Sigmoid colon (tissue), 7 donors: ENCODE measurements around the gene KCNK6. TPM values are rescaled to one million over a fixed set of nuclear protein-coding genes. Genes with fewer than 3 reads are reported as not detected.

ENCODE experiments used
- DNase-seq: peaks from one replicate; pipeline ENCODE4 v3.0.0-alpha.2; 2019
- H3K27ac ChIP-seq, 4 donors: fragments of 200-600 bp; sonication (generic); one replicate each; pipeline ENCODE4 v1.5.1; 2016 to 2019; ENCODE audit warnings: mild to moderate bottlenecking in 1 of 4
- H3K27me3 ChIP-seq, 3 donors: fragments of 200-600 bp; sonication (generic); one replicate each; pipeline ENCODE4 v1.5.1; 2019; ENCODE audit warnings: mild to moderate bottlenecking in 1 of 3
- H3K36me3 ChIP-seq, 4 donors: fragments of 200-600 bp; sonication (generic); one replicate each; pipeline ENCODE4 v1.5.1; 2016 to 2019
- H3K4me1 ChIP-seq, 4 donors: fragments of 200-600 bp; sonication (generic); one replicate each; pipeline ENCODE4 v1.5.1; 2017 to 2019
- H3K4me3 ChIP-seq, 4 donors: fragments of 200-600 bp; sonication (generic); one replicate each; pipeline ENCODE4 v1.5.1; 2017 to 2019; ENCODE audit warnings: mild to moderate bottlenecking in 2 of 4, moderate library complexity in 1 of 4
- H3K9me3 ChIP-seq, 4 donors: fragments of 200-600 bp in 3 of 4; sonication (generic) in 3 of 4; one replicate each; pipeline versions ENCODE4 v1.5.1 to v1.6.1; 2013 to 2019
- CTCF ChIP-seq, 4 experiments: fragments of 450-650 bp in 3 of 4; fragments of 200-600 bp in 1 of 4; IDR thresholded peaks; one replicate each; pipeline ENCODE4 v1.5.1; 2016 to 2019; ENCODE audit warnings: antibody characterized with exemption in 4 of 4, mild to moderate bottlenecking in 3 of 4, moderate library complexity in 2 of 4
- EP300 ChIP-seq, 4 donors: sonication (generic); formaldehyde crosslinking; IDR thresholded peaks; one replicate each; pipeline ENCODE4 v1.6.1; 2017; ENCODE audit warnings: antibody characterized with exemption in 4 of 4
- POLR2A ChIP-seq, 2 donors: fragments of 450-650 bp; IDR thresholded peaks; one replicate each; pipeline ENCODE4 v1.6.1; 2016; ENCODE audit warnings: antibody characterized with exemption in 2 of 2, mild to moderate bottlenecking in 2 of 2, moderate library complexity in 2 of 2
- POLR2AphosphoS5 ChIP-seq, 4 donors: sonication (generic); formaldehyde crosslinking; IDR thresholded peaks; one replicate each; pipeline ENCODE4 v1.6.1; 2017; ENCODE audit warnings: antibody characterized with exemption in 4 of 4
- WGBS, 2 donors: extraction: QIAGEN DNeasy Blood & Tissue Kit; methylation state at CpG; one replicate each; pipeline ENCODE4 v1.1.7; 2013; 5-methylcytosine and 5-hydroxymethylcytosine counted together
- intact Hi-C: fragments of 100-400 bp; cut with DNase I; formaldehyde crosslinking; loops from one replicate; pipeline ENCODE4 v1.15.1; 2023
- polyA plus RNA-seq, 3 donors: library from polyadenylated mRNA; stranded (reverse); fragments of 200-250 nt; gene quantifications; one replicate each; pipeline ENCODE4 v1.2.3, GENCODE V29; 2013
- total RNA-seq, 4 donors: library from RNA; depleted of rRNA; stranded (reverse); fragments of >200 nt; gene quantifications; one replicate each; pipeline ENCODE4 v1.1.0, GENCODE V29; 2016
- donor health status: healthy with polysubstance abuse.
- donor health status: Bipolar disorder and iron deficiency.
- donor health status: healthy.

Gene KCNK6
- total and polyA plus RNA-seq, 7 donors = 5.4 to 24.6 (median 12.1) TPM

GRCh38 chr19:38358071-38358470 lies 38.4 kb downstream of the KCNK6 start:
- H3K4me1 ChIP-seq = peaks cover 2 to 21% (median 19%) of the 10 kb centered on the region in 4 donors
- no peak overlapping the region for H3K27ac ChIP-seq
- no peaks in the 10 kb centered on the region for H3K9me3 ChIP-seq
- H3K36me3 ChIP-seq = no peaks in the 10 kb centered on the region
- intact Hi-C loops = no loop called here
- DNase-seq = no peak
- H3K4me3 ChIP-seq = no peak overlapping the region
- no peak for TF ChIP-seq POLR2AphosphoS5 (IDR thresholded peaks at IDR 0.05)
- no peak for TF ChIP-seq POLR2A (IDR thresholded peaks at IDR 0.05)
- TF ChIP-seq CTCF (IDR thresholded peaks at IDR 0.05) = no peak
- no peak for TF ChIP-seq EP300 (IDR thresholded peaks at IDR 0.05)
- WGBS, 2 donors = 26 to 41% methylated on average over 5 of the region's 5 CpGs
- peaks cover 9 to 81% (median 50%) of the 10 kb centered on the region in 3 donors for H3K27me3 ChIP-seq

- intact Hi-C loops = no loop called here
- Histone ChIP-seq H3K4me1 (peaks cover 2 to 21% (median 20%) of the 10 kb centered on the region in 4 donors), H3K36me3 (no peaks in the 10 kb centered on the region), H3K4me3 (no peak overlapping the region), H3K27ac (no peak overlapping the region), H3K27me3 (peaks cover 9 to 75% (median 59%) of the 10 kb centered on the region in 3 donors), H3K9me3 (no peaks in the 10 kb centered on the region)
- no peak for DNase-seq
- TF ChIP-seq POLR2AphosphoS5 (IDR thresholded peaks at IDR 0.05) (no peak), EP300 (IDR thresholded peaks at IDR 0.05) (no peak), CTCF (IDR thresholded peaks at IDR 0.05) (no peak), POLR2A (IDR thresholded peaks at IDR 0.05) (no peak)
- 40 to 55% methylated on average over 18 of the region's 18 CpGs for WGBS, 2 donors
Measured at GRCh38 chr19:38359242-38360021, 39.8 kb downstream of the KCNK6 start.

- Histone ChIP-seq H3K4me3 (no peak overlapping the region), H3K9me3 (no peaks in the 10 kb centered on the region), H3K4me1 (peaks cover 2 to 21% (median 20%) of the 10 kb centered on the region in 4 donors), H3K27ac (no peak overlapping the region), H3K36me3 (no peaks in the 10 kb centered on the region), H3K27me3 (peaks cover 9 to 76% (median 61%) of the 10 kb centered on the region in 3 donors)
- intact Hi-C loops = no loop called here
- no peak for DNase-seq
- no peak for TF ChIP-seq EP300 (IDR thresholded peaks at IDR 0.05)
- TF ChIP-seq POLR2A (IDR thresholded peaks at IDR 0.05) = no peak
- no peak for TF ChIP-seq POLR2AphosphoS5 (IDR thresholded peaks at IDR 0.05)
- no peak for TF ChIP-seq CTCF (IDR thresholded peaks at IDR 0.05)
- whole genome bisulfite sequencing, 2 donors = 79 to 85% methylated on average over 9 of the region's 9 CpGs
Measured at GRCh38 chr19:38360351-38360750, 40.7 kb downstream of the KCNK6 start.

- no peak for DNase-seq
- Histone ChIP-seq H3K36me3 (no peaks in the 10 kb centered on the region), H3K4me3 (peak overlapping the region; percentile 22 to 58 (median 49)), H3K27me3 (peaks cover 9 to 79% (median 57%) of the 10 kb centered on the region in 3 donors), H3K4me1 (peaks cover 2 to 21% (median 20%) of the 10 kb centered on the region in 4 donors), H3K9me3 (no peaks in the 10 kb centered on the region), H3K27ac (no peak overlapping the region)
- WGBS, 2 donors = 18 to 21% methylated on average over 23 of the region's 23 CpGs
- intact Hi-C loops = no loop called here
- no peak for TF ChIP-seq POLR2AphosphoS5 (IDR thresholded peaks at IDR 0.05)
- no peak for TF ChIP-seq CTCF (IDR thresholded peaks at IDR 0.05)
- TF ChIP-seq POLR2A (IDR thresholded peaks at IDR 0.05) = no peak
- no peak for TF ChIP-seq EP300 (IDR thresholded peaks at IDR 0.05)
Measured at GRCh38 chr19:38360839-38361631, 41.4 kb downstream of the KCNK6 start.
